GM13977 (cell line): Measurements from ENCODE around the gene BEND3.
"Not testable (repeated sequence)": the region's sequence is repeated elsewhere in the genome, so short reads cannot be mapped to it uniquely, and the experiment has no call there.

Experiments used
- DNase-seq: peaks from one replicate; pipeline ENCODE4 v3.0.0; 2012; ENCODE audit warnings: low spot score
- CTCF ChIP-seq: IDR thresholded peaks from 2 replicates; pipeline ENCODE4 v1.5.1; 2012; ENCODE audit warnings: mild to moderate bottlenecking, control low read depth; ENCODE audit not compliant: insufficient read depth; ENCODE audit errors: extremely low read depth, missing control alignments
- in situ Hi-C: fragments of 300-500 bp; cut with MboI; formaldehyde crosslinking; loops from one replicate; pipeline ENCODE4 v1.12.0; 2022; ENCODE audit warnings: low sequenced_read_pairs, low pct_unique_long_range_greater_than_20kb, mixed read lengths, inconsistent platforms; ENCODE audit not compliant: unreplicated experiment

BEND3 gene

DNA sequence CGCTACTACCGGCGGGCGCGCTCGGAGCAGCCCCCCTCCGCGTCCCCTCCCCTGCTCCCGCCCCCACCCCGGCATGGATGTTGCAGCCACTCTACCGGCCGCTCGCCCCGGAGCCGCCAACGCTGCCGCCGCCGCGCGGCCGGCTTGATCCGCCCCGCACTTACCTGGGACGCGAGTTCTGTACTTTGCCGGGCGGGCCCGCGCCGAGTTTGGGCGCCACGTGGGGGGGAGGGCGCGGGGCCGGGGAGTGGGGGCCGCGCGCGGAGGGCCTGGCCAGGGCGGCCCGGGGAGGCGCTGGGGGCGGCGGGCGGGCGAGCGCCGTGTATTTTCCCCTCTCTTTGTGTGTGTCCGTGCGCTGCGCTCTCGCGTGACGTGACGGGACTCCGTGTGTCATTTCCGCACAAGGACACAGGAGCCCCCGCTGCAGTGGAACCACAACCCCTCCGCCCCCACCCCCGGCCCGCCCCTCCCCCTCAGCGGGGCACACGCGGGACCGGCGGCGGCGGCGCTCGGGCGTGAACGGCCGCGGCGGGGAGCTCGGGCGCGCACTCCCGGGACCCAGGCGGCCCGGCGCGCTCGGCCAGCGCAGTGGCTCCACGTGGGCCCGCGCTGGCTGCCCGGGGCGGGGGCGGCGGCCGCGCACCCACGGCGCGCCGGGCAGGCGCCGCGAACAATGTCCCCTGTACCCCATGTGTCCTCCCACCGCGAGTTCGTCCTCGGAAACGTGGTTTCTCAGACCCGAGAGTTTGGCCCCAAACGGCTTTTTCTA lies at the start of gene BEND3:
BEND3 (minus strand) TSS at position 590 of the 769 bp plus-strand sequence. CDS start 16,230 bp downstream, outside the sequence.
- peak; percentile 8 for TF ChIP-seq CTCF
- in situ Hi-C loops: no loop called here
- peak; percentile 78 for DNase-seq

DNA sequence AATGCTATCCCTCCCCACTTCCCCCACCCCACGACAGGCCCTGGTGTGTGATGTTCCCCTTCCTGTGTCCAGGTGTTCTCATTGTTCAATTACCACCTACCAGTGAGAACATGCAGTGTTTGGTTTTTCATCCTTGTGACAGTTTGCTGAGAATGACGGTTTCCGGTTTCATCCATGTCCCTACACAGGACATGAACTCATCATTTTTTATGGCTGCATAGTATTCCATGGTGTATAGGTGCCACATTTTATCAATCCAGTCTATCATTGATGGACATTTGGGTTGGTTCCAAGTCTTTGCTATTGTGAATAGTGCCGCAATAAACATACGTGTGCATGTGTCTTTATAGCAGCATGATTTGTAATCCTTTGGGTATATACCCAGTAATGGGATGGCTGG lies 49.0 kb upstream of the BEND3 start:
- in situ Hi-C loops, DNase-seq: not testable (repeated sequence)

DNA sequence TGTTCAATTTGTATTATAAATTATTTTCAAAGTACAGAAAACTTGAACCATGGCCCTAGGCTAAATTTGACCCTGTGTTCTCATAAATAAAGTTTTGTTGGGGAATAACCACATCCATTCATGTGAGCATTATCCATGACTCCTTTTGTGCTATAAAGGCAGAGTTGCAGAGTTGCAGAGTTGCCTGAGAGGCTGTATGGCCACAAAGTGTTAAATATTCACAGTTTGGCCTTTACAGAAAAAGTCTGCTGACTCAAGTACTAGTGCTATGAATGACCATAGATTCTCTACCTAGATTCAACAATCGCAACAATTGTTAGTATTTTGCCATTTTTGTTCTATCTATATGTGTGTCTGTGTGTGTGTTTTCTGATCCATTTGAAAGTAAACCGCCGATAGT lies 46.2 kb upstream of the BEND3 start:
- TF ChIP-seq CTCF: no peak

DNA sequence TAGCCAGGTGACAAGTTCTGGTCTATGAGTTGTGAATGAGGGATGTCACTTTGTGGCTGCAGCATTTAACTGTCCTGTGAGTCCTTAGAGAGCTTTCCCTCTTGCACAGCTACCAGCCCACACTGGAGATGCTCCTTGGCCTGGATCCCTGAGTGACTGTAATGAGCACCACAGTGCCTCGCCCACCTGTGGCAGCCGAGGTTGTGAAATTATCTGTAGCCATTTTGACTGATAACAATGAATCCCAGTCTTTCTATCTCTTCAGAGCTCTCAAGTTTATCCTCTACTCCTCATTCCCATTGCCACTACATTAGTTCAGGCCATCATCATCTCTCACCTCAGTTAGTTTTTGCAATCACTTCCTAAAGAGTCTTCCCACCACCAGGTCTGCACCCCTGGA lies 41.3 kb upstream of the BEND3 start:
- in situ Hi-C loops: no loop called here
- DNase-seq: no peak
- no peak for TF ChIP-seq CTCF

More for the DNA sequence above, 46.2 kb upstream of the BEND3 start:
- in situ Hi-C loops: no loop called here
- DNase-seq: no peak

GRCh38 chr6:107154801-107155160 lies 39.5 kb upstream of the BEND3 start:
- no peak for TF ChIP-seq CTCF
- no peak for DNase-seq
- in situ Hi-C loops: no loop called here

DNA sequence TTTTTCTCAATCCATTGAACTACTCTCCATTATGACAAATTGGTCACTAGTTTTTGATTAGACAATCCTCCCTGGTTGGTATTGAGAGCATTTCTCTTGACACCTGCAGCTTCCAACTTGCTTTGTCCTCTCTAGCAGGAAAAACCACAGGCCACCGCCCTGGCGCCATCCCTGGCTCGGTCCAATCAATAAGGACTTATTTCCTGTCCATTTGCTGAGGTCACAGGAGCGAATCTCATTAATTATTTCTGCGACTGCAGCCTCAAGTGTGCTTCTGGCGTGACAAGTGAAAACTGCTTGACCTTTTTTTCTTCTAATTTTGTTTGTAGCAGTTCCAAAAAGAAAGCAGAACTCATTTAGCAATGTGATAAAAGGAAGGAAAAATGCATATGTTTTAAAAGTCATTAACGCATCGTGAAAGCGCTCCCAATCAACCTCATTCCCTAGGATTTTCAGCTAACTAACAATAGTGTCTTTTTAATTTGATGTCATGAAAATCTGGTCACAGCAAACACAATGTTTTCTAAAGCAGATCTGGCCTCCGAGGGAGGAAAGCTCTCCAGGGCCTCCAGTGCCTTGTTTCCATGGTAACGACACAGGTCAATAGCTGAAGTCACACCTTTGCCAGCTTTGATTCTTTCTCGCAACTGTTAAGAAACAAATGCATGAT lies 39.0 kb upstream of the BEND3 start:
- no peak for DNase-seq
- in situ Hi-C loops: no loop called here
- no peak for TF ChIP-seq CTCF
